Epidermal melanocyte (primary cell): ENCODE data around the gene DNAL1.

ENCODE experiments used
- DNase-seq: peaks from one replicate; pipeline ENCODE4 v3.0.0; 2011; ENCODE audit warnings: low spot score; ENCODE audit not compliant: insufficient read length

Gene DNAL1

DNA sequence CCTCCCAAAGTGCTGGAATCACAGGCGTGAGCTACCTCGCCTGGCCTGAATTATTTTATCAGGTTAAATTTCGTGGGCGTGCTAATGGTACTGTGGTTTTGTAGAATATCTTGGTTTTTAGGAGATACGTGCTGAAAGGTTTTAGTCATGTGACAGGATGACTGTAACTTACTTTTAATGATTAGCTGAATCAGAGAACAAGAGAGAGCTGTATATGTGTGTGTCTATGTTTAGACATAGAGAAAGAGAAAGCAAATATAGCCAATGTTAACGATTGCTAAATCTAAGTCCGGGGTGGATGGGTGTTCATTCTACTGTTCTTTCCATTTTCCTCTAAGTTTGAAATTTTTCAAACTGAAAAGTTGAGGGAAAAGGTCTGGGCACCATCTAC lies 78.6 kb downstream of the DNAL1 start:
- DNase-seq = peak; percentile 50

DNA sequence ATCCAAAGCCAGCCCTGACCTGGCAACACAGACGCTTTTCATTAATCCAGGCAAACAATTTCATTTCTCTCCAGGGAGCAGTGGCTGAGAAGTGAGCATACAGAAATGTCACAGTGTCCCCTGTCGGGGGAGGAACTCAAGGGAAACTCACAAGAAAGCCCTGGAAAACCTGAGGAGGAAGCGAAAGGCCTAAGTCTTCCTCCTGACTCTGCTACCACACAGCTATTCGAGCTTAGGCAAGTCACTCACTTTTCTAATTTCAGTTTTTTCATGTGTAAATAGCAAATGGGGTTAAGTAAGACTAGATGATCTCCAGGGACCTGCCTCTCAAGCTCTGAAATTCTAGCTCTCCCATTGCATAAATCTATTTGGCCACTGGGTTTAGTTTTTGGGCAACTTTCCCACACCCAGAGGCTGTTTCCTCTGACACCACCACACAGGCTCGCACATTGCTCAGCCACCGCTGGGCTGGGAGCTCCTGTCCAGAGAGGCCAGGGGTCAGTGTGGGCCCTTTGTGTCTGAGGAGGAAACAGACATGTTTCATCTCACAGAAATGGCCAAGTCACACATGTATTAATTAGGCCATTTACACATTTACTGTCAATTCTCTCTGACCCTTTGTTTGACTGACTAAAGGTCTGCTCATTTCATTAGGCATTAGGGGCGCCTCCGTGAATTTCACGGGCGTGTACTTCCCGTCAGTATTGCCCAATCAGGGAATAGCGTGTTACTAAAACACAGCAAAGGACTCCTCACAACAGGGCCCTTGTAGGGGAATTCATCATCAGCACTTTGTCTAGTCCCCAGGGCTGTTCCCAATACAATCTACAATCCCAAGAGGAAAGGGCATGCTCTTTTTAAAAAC lies 79.2 kb downstream of the DNAL1 start:
- DNase-seq = peak; percentile 96

DNA sequence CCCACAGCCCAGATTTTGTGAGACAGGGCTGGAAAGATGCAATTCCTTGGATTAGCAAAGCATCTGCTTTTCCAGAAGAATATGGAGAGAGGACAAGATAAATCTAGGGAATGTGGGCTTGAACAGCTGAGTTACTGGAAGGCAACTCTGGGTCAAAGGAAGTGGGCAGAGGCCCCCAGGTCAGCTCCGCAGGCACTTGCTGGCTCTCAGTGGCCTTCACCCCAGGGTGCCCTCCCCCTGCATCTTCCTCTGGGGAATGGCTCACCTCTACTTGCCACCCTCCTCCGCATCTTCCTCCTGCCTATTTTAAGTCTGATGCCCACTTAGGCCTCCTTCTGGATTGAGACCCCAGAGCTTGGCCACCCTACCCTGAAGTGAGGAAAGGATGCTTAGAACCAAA lies 79.9 kb downstream of the DNAL1 start:
- DNase-seq = no peak

DNA sequence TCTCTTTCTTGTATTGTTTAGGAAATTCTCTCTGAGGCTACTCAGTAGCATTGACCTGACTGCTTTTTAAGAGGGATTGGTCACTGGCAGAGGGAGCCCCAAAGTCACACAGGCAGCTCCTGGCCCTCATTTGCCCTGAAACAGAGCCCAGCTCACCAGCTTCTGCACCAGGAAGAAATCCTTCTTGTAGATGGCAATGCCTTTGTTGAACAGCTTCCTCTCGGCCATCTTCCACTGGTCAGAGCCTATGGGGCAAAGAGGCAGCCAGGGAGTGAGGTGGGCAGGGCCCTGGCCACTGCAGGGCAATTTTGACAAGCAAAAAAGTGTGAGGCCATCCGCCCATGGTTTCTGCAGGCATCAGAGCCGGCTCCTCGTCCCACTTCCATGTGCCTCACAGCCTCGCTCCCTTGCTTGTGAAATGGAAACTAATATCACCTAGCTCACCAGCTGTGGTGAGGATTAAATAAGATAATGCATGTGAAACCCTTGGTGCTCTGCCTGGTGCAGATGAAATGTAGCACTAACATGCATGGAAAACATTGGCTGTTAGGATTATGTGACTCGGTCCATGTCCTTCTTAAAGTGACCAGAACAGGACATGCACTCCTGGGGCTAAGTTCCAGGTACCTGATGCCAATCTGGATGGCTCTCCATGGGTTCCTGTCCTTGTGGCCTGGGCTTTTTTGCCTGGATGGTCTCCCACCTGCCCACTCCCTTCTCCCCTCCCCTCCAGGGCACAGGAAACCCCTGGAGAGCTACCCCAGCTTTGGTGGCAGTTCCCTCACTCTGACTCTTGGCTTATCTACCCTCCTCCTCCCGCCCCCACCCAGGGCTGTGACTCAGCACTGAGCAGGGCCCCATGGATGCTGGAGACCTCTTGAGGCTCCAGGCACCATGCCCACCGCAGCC lies 80.6 kb downstream of the DNAL1 start:
- DNase-seq = no peak

DNA sequence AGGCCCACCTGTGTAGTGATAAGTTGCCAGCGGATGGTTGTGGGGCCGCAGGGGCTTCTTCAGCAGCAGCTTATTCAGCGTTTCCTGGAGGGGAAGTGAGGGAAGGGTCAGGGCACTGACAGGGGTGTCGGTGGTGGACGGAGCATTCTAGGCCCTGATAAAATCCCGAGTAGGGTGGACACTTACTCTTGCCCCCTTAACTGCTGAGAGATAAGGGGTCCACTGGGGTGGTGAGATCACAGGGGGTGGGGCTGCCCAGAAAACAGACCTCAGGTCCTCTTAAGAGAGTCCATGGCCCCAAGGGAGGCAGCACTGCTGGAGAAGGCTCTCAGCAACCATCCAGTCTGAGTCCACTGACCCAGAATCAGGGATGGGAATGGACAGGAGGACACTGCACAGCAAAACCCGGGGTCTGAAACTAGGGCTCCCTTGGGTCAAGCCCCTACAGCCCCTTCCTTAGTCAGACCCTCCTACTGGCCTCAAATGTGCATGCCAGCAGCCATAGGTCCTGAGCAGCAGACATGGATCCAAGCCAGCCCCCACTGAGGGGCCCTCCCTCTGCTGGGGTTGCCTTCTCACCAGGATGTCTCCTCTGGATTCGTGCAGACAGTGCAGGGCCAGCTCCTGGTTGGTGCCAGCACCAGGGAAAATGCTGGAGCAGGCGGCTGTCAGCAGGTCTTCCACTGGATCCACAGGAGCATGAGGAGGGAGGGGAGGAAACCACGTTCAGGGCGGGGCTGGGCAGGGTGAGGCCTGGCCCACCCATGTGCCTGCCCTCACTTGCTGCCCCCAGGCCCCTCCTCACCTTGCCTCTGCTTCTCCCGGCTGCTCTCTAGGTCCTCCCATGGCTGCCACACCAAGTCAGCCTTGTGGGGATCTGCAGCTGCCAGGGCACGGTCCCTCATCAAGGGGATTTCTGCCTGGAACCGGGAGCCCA lies 81.5 kb downstream of the DNAL1 start:
- no peak for DNase-seq

DNA sequence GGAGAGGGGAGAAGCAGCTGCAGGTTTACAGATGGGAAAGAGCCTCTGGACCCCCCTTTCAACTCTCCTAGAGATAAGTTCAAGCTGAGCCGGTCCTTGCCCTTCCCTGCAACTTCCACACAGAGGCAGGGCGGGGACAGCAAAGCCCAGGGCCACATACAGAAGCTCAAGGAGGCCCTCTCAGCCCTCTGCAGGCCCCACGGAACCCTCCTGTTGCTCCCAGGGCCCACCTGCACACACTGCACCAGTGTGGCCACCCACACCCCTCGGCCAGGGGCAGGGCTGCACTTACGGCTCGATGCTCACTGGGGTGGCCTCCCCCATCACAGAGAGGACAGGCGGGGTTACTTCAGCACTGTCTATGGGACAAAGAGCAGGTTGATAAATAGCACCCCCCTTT lies 82.4 kb downstream of the DNAL1 start:
- no peak for DNase-seq

DNA sequence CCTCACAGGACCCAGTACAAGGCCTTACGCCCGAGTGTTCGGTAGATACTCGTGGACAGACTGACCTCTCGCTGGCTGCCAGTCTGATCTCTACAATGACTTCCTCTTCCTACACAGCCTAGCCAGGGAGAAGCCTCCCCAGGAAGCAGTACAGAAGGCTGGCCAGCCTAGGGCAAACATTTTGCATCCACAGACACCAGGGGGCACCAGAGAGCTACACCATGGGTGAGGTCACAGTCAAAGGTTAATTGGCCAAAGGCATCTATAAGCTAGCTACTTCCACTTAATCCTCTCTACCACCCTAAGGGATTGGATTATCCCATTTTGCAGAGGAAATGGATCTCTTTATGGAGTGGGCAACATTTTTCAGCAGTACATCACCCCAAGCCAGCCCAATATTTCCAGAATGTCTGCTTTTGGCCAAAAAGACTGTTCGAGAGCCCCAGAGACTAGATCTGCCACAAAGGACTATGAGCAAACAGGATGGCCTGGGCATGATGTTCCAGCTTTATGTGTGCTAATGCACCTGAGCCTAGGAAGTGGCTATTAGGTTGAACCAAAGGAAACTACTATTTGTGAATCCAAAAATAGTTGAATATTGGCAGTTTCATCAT lies 84.0 kb downstream of the DNAL1 start:
- peak; percentile 93 for DNase-seq

DNA sequence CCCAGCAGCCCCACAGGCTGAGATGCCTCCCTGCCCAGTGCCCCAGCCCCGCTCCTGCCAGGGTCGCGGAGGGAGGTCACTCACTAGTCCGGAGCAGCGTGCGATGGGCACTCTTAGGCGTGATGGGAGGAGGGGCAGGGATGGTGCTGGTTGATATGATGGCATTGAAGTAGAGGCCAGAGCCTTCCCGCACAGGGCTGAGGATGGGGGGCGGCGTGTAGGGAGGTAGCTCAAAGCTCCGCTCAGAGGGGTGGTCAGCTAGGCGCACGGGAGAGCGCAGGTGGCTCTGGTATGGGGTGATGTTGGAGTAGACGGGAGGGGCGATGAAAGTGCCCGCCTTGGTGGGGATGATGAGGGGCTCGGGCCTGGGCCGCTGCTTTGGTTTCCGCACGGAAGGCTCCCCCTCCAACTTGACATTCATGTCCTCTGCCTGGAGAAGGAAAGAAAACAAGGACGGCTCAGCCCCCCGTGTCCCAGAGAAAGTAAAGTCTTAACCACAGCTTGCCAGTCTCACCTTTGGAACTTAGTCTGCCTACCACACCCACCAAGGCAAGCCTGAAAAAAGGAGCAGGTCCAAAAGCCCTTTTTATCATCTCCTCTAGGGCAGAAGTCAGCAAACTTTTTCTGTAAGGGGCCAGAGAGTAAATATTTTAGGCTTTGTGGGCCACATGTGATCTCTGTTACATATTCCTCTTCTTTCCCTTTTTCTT lies 84.9 kb downstream of the DNAL1 start:
- DNase-seq = no peak

DNA sequence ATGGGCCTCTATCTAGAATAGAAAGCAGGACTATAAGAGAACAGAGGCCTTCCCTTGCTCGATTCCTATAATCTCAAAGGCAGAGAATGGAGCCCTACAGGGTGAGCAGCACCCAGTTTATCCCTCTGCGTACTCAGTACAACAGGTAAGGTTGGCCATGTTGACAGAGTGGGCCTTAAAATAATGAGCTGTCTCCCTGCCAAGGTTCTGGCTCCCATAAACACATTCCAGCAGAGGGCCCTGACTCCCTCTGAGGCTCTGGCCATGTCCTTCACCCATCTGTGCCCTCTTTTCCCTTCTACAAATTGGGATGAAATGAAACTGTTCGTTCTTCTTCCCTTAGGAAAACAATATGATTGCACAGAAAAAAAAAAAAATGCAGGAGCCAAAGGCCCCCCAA lies 86.3 kb downstream of the DNAL1 start:
- no peak for DNase-seq

DNA sequence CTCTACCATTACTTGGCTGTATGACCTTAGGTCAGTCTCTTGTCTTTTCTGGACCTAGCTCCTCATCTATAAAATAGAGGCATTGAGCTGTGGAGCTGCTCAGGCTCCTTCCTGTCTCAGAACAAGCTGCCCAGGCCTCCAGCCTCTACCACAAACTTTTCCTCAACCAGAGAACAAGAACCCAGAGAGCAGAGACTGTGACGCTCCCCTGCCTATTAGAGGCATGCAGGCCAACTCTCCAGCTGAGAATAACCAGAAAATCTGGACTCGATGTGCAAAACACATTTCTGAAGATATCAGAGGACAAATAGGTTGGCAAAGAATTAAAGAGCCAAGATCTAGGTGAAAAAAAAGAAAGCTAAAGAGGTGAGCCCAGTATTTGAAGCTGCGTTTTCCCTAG lies 87.2 kb downstream of the DNAL1 start:
- no peak for DNase-seq

DNA sequence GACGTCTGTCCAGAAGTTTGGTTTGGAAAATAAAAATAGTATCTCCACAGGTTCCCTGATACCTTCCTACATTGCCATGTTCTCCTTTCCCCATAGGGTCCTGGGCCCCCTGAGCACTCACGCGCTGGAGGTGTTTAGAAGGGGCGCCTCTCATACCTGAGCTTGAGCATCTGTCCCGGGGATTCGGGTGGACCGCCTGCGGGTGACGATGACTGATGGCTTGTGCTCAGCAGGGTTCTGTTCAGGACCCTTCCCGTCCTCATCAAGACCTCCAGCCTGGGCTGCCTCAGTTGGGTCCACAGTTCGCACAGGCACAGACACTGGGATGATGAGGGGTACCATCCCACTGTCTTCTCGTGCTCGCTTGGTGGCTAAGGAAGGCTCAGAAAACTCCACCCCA lies 92.1 kb downstream of the DNAL1 start:
- no peak for DNase-seq

DNA sequence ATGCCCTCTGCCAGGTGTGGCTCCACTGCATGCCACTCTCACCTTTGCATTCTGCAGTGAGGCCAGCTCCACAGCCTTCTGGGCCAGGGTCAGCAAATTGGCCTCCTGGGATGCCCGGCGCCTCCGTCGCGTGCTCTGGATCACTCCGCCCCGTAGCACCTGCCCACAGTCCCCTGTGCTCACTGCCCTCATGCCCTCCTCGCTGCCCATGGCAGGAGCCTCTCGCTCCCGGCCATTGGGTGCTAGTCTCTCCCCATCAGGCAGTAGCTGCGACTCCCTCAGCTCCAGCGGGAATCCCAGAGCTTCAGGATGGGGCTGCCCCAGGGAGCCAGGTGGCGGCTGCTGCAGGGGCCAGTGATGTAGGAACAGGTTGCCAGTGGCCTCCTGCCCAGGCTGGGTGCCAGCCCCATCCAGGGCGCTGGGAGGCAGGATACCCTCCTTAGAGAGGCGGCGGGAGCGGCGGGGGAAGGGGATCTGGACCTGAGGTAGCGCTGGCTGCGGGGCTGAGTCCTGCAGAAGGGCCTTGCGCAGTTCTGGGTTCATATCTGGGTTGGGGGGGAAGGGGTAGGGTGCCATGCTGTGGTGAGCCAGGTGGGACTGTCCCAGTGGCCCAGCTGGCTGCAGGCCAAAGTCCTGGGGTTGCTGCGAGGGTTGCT lies 93.9 kb downstream of the DNAL1 start:
- no peak for DNase-seq

DNA sequence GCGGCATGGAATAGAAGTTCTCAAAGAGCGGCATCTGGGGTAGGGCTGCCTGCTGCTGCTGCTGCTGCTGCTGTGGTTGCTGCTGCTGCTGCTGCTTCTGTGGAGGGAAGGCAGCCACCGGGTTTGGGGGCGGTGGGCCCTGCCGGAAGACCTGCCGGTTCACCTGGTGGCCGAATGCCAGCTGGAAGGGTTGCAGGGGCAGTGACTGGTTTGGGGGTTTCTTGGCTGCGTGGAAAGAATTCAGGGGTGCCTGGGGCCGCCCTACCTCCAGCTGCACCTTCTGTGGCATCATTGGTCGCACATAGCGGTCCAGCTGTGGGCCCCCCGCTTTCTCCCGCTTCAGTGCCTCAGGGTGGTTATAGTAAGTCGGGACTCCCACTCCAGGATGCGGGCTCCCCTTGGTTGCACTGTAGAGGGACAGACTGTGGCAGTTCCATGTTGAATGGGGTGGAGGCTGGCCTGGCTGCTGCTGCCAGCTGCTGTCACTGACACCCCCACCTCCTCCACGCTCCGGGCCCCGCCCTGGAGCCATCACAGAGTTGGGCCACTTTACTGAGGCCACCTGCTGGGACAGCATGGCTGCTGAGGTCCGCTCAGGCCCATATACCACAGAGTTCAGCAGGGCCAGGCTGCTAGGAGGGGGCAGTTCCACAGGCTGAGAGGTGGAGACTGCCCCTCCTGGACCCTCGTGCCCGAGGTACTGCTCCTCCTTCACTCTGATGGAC lies 94.5 kb downstream of the DNAL1 start:
- DNase-seq = no peak

DNA sequence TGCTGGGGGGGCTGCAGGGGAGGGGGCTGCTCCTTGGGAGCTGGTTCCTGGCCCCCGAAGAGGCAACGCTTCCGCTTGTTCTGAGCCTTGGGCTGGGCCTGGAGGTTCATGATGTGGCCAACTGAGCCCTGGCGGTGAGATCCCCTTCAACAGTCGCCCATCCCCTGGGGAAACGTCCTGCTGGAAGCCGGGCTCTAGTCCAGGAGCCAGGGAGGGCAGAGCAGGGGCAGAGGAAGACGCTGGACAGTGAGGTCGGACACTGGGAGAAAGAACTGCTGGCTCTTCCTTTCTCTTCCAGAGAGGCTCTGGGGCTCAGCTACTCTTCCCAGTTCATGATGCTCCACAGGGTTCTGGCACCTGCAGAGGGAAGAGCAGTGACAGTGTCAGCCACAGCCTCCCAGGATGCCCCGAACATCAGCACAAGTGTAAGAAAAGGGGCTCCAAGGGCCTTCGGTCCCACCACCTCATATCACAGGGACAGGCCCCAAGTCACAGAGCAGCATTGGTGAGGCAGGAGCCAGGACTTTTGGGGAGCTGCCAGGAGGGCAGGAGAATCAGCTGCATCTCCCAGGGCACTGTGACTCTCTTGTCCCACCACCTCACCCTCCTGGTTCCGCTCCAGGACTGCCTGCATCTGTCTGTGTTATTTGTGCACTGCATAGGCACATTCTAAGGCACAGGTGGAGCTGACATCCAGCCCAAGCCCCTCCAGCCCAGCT lies 95.3 kb downstream of the DNAL1 start:
- DNase-seq = no peak

DNA sequence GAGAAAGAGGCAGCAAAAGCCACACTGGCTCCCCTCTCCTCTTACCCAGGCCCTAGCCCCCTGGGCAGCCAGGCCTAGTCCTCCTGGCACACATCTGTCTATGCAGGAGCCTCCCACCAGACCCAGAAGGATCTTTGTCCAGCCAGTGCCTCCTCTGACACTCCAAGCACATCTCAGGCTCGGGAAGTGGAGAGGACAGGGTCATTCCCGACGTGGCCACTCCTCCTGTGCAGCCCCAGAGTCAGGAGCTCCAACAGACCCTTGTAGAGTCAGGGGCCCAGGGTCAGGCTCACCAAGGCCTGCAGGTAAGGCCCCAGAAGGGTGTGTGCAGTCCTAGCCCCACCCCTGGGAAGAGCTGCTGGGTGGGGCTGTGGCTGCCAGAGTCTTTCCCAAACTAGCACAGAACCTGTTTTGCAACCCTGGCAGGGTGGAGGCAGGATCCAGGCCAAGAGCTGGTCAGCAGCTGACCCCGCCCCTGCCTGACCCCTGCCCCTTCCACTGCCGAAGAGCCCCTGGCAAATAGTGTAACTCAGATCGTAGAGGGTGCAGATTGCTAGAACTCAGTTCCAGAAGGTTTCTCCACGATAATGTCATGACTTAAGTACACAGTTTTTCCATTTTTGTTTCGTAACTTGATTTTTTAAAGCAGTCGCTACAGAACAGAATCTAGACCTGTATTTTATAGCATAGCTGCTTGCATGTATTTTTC lies 96.0 kb downstream of the DNAL1 start:
- DNase-seq = no peak

DNA sequence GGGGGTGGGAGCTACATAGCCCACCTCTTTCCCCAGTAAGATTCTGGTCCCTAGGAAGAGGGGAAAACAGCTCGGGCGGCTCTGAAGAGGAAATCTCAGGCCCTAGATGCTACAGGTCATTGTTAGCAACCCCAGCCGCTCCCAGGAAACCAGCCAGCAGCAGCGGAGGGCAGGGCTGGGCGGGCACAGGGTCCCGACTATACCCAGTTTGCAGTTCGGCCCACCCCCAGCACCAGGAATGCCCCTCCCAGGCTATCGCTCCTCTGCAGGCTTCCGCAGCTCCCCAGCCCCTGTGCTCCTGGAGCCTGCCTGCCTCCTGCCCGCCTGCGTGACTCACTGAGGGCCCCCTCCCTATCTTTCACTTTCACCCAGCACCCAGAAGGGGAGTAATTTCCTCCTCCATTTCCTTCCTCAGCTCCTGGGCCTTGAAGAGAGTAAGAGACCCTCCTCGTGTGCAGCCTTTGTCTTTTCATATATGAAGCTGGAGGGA lies 96.6 kb downstream of the DNAL1 start:
- DNase-seq = peak; percentile 54

DNA sequence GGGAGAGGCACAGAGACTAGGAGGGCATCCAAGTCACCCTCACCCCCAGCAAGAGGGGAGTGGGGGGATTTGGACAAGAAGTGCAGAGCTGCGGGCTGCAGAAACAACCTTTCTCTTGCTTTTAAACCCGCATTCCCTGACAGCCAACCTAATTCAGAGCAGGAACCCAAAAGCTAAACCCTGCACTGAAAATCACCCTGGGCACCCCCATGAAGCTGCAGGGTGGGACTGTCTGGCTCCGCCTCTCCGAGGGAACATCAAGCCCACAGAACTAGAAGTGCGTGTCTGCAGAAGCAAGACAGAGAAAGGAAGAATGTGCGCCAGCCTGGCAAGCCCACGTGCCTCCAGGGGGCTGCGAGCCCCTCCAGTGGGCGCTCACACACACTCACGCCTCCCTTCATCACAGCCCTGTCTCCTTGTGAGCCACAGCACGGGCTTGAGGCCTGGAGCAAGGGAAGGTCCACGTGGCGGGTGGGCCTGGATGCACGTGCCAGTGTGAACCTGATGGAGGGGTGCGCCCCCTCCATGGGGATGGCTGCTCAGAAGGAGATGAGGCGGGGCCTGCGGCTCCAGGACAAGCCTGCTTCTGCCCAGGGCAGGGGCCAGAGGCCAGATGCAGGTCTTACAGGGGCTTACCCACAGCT lies 97.2 kb downstream of the DNAL1 start:
- DNase-seq = no peak
